ENCODE measurements around the gene PDE5A. TPM values are rescaled to one million over a fixed set of nuclear protein-coding genes. Genes with fewer than 3 reads are reported as not detected.

Gene PDE5A
- total RNA-seq, 1 donor from 2014 or later: 9.1 TPM

GRCh38 chr4:119518230-119518892 is 110.2 kb downstream of the PDE5A start:
- Mint-ChIP-seq H3K27ac (ENCODE audit: unreplicated experiment) (no peak overlapping the region), H3K9me3 (ENCODE audit: unreplicated experiment) (no peaks in the 10 kb centered on the region), H3K27me3 (ENCODE audit: unreplicated experiment) (no peaks in the 10 kb centered on the region), H3K36me3 (ENCODE audit: unreplicated experiment) (peaks cover 34% of the 10 kb centered on the region), H3K4me1 (ENCODE audit: unreplicated experiment) (peaks cover 6% of the 10 kb centered on the region), H3K4me3 (ENCODE audit: unreplicated experiment) (no peak overlapping the region)
- DNase-seq (ENCODE audit: extremely low spot score, unreplicated experiment): no peak
- no peak for TF ChIP-seq CTCF (IDR thresholded peaks at IDR 0.05)

GRCh38 chr4:119517361-119518229 is 111.0 kb downstream of the PDE5A start:
- TF ChIP-seq CTCF (IDR thresholded peaks at IDR 0.05): no peak
- Mint-ChIP-seq H3K36me3 (ENCODE audit: unreplicated experiment) (peaks cover 29% of the 10 kb centered on the region), H3K4me3 (ENCODE audit: unreplicated experiment) (no peak overlapping the region), H3K27ac (ENCODE audit: unreplicated experiment) (peak overlapping the region; percentile 42), H3K4me1 (ENCODE audit: unreplicated experiment) (peaks cover 6% of the 10 kb centered on the region), H3K27me3 (ENCODE audit: unreplicated experiment) (no peaks in the 10 kb centered on the region), H3K9me3 (ENCODE audit: unreplicated experiment) (no peaks in the 10 kb centered on the region)
- DNase-seq (ENCODE audit: extremely low spot score, unreplicated experiment): no peak

- Mint-ChIP-seq H3K4me1 (ENCODE audit: unreplicated experiment) (peaks cover 5% of the 10 kb centered on the region), H3K27me3 (ENCODE audit: unreplicated experiment) (no peaks in the 10 kb centered on the region), H3K36me3 (ENCODE audit: unreplicated experiment) (peaks cover 17% of the 10 kb centered on the region), H3K4me3 (ENCODE audit: unreplicated experiment) (no peak overlapping the region), H3K27ac (ENCODE audit: unreplicated experiment) (no peak overlapping the region), H3K9me3 (ENCODE audit: unreplicated experiment) (no peaks in the 10 kb centered on the region)
- no peak for TF ChIP-seq CTCF (IDR thresholded peaks at IDR 0.05)
- no peak for DNase-seq (ENCODE audit: extremely low spot score, unreplicated experiment)
These were observed 116.2 kb downstream of the PDE5A start for GRCh38 chr4:119512398-119512797.

GRCh38 chr4:119510395-119511149 is 118.0 kb downstream of the PDE5A start:
- no peak for DNase-seq (ENCODE audit: extremely low spot score, unreplicated experiment)
- peaks cover 10% of the 10 kb centered on the region for H3K4me1 Mint-ChIP-seq (ENCODE audit: unreplicated experiment)

More at GRCh38 chr4:119510395-119511149, 118.0 kb downstream of the PDE5A start:
- no peak for TF ChIP-seq CTCF (IDR thresholded peaks at IDR 0.05)
- no peak overlapping the region for H3K4me3 Mint-ChIP-seq (ENCODE audit: unreplicated experiment)
- no peaks in the 10 kb centered on the region for H3K27me3 Mint-ChIP-seq (ENCODE audit: unreplicated experiment)
- H3K9me3 Mint-ChIP-seq (ENCODE audit: unreplicated experiment): no peaks in the 10 kb centered on the region
- peaks cover 12% of the 10 kb centered on the region for H3K36me3 Mint-ChIP-seq (ENCODE audit: unreplicated experiment)
- no peak overlapping the region for H3K27ac Mint-ChIP-seq (ENCODE audit: unreplicated experiment)

Data from osteocyte (in vitro differentiated cells).